Smooth muscle cell (in vitro differentiated cells): ENCODE data around the gene MARK3. TPM values are rescaled to one million over a fixed set of nuclear protein-coding genes. Genes with fewer than 3 reads are reported as not detected.

Experiments used
- DNase-seq: peaks from one replicate; lab custom pipeline; 2025; ENCODE audit not compliant: unreplicated experiment; lab: John Stamatoyannopoulos, UW
- H2AFZ ChIP-seq: fragments of 200-600 bp; sonication (generic); 2 replicates; pipeline ENCODE4 v1.6.0; 2016; ENCODE audit warnings: antibody characterized with exemption, low read depth, mild to moderate bottlenecking
- H3F3A ChIP-seq: fragments of 200-600 bp; sonication (generic); 2 replicates; pipeline ENCODE4 v1.6.0; 2017; ENCODE audit warnings: antibody characterized with exemption, low read depth
- H3K27ac ChIP-seq: fragments of 200-600 bp; sonication (generic); 2 replicates; pipeline ENCODE4 v1.5.1; 2016; ENCODE audit warnings: low read depth, mild to moderate bottlenecking
- H3K27me3 ChIP-seq: fragments of 200-600 bp; sonication (generic); 2 replicates; pipeline ENCODE4 v1.6.1; 2016; ENCODE audit warnings: low read depth, mild to moderate bottlenecking
- H3K36me3 ChIP-seq: fragments of 200-600 bp; sonication (generic); 2 replicates; pipeline ENCODE4 v1.5.1; 2016; ENCODE audit warnings: low read depth
- H3K4me1 ChIP-seq: fragments of 200-600 bp; sonication (generic); 2 replicates; pipeline ENCODE4 v1.5.1; 2016; ENCODE audit warnings: low read depth
- H3K4me2 ChIP-seq: fragments of 200-600 bp; sonication (generic); 2 replicates; pipeline ENCODE4 v1.6.0; 2016; ENCODE audit warnings: mild to moderate bottlenecking
- H3K4me3 ChIP-seq: fragments of 200-600 bp; sonication (generic); 2 replicates; pipeline ENCODE4 v1.5.1; 2016; ENCODE audit warnings: mild to moderate bottlenecking
- H3K79me2 ChIP-seq: fragments of 200-600 bp; sonication (generic); 2 replicates; pipeline ENCODE4 v1.6.0; 2016; ENCODE audit warnings: low read depth, mild to moderate bottlenecking
- H3K9ac ChIP-seq: fragments of 200-600 bp; sonication (generic); 2 replicates; pipeline ENCODE4 v1.6.0; 2016; ENCODE audit warnings: low read depth
- H3K9me3 ChIP-seq: fragments of 200-600 bp; sonication (generic); replicated peaks from 2 replicates; pipeline ENCODE4 v1.5.1; 2016; ENCODE audit warnings: low read depth
- H4K20me1 ChIP-seq: fragments of 200-600 bp; sonication (generic); 2 replicates; pipeline ENCODE4 v1.6.0; 2016; ENCODE audit warnings: low read depth
- WGBS: methylation state at CpG from one replicate; pipeline ENCODE4 v1.1.7; 2016; ENCODE audit warnings: low lambda C conversion rate; 5-methylcytosine and 5-hydroxymethylcytosine counted together
- polyA plus RNA-seq: library from polyadenylated mRNA; unstranded; fragments of >200 nt; fragmentation: Nextera tagmentation; extraction: Ambion mirVana; gene quantifications from 2 replicates; pipeline ENCODE4 v1.2.1, GENCODE V29; 2016
- total RNA-seq: library from RNA; depleted of rRNA; stranded (reverse); fragments of >200 nt; gene quantifications from 2 replicates; pipeline ENCODE4 v1.2.3, GENCODE V29; 2014
- TF ChIP-seq, protein P1 (sequence below): fragments of 200-600 bp; sonication (generic); IDR thresholded peaks from 2 replicates; pipeline ENCODE4 v1.5.1; 2017; ENCODE audit warnings: borderline replicate concordance, mild to moderate bottlenecking, antibody characterized with exemption; ENCODE audit not compliant: insufficient read depth, poor library complexity, severe bottlenecking

MARK3 gene
- total and polyA plus RNA-seq, 2 experiments from 2014 or later = 63.2 to 68.4 TPM

DNA sequence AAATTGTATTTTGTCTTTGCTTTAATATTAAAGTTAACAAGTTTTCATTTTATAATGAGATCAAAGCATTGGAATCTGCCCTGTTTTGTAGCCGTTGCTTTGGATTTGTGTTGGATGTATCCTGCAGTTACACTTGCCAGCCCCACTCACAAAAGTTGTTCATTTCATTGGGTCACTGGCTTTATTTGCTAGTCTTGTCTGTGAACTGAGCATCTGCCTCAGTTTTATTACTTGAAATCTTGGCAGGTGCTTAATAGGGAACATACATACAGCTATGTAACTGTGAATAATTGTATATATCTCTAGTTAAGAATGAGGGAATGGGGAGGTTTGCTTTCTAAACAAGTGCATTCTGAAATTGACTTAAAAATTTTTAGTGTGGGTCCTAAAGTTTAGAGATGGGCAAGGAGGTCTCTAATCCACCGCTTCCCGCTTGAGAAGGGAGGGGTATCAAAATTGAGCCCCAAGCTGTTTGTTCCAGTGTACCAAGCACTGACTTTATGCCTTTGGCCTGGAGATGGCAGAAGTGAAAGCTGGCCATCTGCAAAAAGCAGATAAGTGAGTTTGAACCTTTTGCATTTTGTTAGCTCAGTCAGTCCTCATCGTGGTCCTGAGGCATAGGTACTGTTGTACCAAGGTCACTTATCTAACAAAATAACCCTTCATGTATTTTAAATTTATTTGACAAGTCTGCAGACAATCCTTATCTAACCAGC lies 41.9 kb upstream of the MARK3 start:
- H3K4me1 ChIP-seq = no peaks in the 10 kb centered on the region
- H3K9ac ChIP-seq = no peak overlapping the region
- WGBS = 92% methylated on average over 4 of the region's 4 CpGs
- DNase-seq = no peak
- H3K36me3 ChIP-seq = peaks cover 56% of the 10 kb centered on the region
- no peaks in the 10 kb centered on the region for H3K9me3 ChIP-seq
- peaks cover 73% of the 10 kb centered on the region for H4K20me1 ChIP-seq
- no peak overlapping the region for H3K27ac ChIP-seq
- H3F3A ChIP-seq = peaks cover 69% of the 10 kb centered on the region
- H2AFZ ChIP-seq = no peak overlapping the region
- no peaks in the 10 kb centered on the region for H3K27me3 ChIP-seq
- H3K4me2 ChIP-seq = no peak overlapping the region
- H3K4me3 ChIP-seq = no peak overlapping the region
- peaks cover 9% of the 10 kb centered on the region for H3K79me2 ChIP-seq
- TF ChIP-seq, protein P1, sequence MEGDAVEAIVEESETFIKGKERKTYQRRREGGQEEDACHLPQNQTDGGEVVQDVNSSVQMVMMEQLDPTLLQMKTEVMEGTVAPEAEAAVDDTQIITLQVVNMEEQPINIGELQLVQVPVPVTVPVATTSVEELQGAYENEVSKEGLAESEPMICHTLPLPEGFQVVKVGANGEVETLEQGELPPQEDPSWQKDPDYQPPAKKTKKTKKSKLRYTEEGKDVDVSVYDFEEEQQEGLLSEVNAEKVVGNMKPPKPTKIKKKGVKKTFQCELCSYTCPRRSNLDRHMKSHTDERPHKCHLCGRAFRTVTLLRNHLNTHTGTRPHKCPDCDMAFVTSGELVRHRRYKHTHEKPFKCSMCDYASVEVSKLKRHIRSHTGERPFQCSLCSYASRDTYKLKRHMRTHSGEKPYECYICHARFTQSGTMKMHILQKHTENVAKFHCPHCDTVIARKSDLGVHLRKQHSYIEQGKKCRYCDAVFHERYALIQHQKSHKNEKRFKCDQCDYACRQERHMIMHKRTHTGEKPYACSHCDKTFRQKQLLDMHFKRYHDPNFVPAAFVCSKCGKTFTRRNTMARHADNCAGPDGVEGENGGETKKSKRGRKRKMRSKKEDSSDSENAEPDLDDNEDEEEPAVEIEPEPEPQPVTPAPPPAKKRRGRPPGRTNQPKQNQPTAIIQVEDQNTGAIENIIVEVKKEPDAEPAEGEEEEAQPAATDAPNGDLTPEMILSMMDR = no peak

DNA sequence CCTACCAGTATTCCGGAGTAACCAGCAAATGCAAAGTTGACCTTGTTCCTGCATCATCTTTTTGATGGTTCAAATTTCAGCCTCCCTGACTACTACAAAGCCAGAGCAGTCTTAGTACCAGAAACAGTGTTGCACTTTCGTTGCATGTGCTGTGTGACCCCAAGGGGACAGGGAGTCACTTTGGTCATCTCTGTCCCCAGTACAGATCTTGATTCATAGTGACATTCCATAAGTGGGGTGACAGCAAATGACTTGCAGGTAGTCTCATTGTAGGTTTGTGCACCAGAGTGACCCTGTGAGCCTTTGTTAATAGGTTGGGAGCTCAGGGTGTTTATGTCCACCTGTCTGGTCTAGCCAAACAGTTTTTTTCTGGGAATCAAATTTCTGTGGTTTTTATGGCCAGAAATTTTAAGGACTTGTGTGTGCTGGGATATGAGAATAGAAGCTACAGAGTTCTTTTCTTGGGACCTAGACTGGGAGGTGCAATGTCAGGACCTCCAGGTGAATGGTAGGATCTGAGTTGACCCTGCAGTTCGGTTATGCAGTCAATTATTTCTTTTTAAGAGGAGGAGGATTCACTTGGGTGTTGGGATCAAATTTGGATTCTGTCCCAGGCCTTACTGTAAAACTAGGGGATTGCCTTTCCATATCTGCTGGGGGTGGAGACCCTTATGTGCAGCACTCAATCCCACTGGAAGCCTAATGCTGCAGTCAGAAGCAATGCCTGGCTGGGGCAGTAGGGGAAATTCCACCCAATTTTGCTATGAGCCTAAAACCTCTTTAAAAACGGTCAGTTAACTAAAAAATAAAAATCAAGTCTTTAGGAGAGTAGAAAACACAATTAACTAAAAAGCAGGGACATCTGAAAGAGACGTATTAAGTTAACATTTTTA lies 41.1 kb upstream of the MARK3 start:
- Histone ChIP-seq H3K79me2 (peaks cover under 1% of the 10 kb centered on the region), H4K20me1 (peaks cover 65% of the 10 kb centered on the region), H3K36me3 (peaks cover 48% of the 10 kb centered on the region), H3F3A (peaks cover 64% of the 10 kb centered on the region), H3K4me2 (no peak overlapping the region), H3K27ac (no peak overlapping the region), H3K27me3 (no peaks in the 10 kb centered on the region), H3K4me1 (no peaks in the 10 kb centered on the region), H2AFZ (no peak overlapping the region), H3K9ac (no peak overlapping the region), H3K9me3 (no peaks in the 10 kb centered on the region), H3K4me3 (no peak overlapping the region)
- WGBS = 96% methylated on average over 5 of the region's 5 CpGs
- TF ChIP-seq, protein P1 = no peak
- no peak for DNase-seq

DNA sequence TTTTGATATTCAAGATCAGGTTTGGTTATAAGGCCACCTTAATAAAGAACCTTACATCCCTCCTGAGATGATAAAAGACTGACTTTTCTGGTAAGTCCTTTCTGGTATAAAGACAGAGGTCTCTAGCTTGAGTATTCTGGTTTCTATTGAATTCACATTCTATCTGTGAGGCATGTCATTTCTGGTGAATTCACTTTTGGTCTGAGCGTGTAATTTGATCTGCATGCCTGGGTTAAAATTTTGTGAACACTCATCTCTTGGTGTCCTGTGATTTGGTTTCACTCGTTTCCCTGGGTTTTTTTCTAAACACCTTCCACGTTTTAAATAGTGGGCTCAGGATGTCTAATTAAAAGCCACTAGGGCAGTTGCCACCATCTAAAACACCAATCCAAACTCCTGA lies 38.9 kb upstream of the MARK3 start:
- no peaks in the 10 kb centered on the region for H3K79me2 ChIP-seq
- H2AFZ ChIP-seq = no peak overlapping the region
- H3K36me3 ChIP-seq = peaks cover 26% of the 10 kb centered on the region
- H4K20me1 ChIP-seq = peaks cover 43% of the 10 kb centered on the region
- H3F3A ChIP-seq = peaks cover 44% of the 10 kb centered on the region
- H3K4me2 ChIP-seq = no peak overlapping the region
- H3K9me3 ChIP-seq = no peaks in the 10 kb centered on the region
- DNase-seq = no peak
- H3K27ac ChIP-seq = no peak overlapping the region
- H3K4me3 ChIP-seq = no peak overlapping the region
- no peaks in the 10 kb centered on the region for H3K27me3 ChIP-seq
- TF ChIP-seq, protein P1 = no peak
- no peak overlapping the region for H3K9ac ChIP-seq
- 74% methylated on average over 3 of the region's 3 CpGs for WGBS
- no peaks in the 10 kb centered on the region for H3K4me1 ChIP-seq
